NCI-H510A treated with DMSO at 0.1 percent for 48 hours (cell line): ENCODE measurements around the gene APOF.
"Not testable (repeated sequence)": the region's sequence is repeated elsewhere in the genome, so short reads cannot be mapped to it uniquely, and the experiment has no call there.

ENCODE experiments used
- DNase-seq: peaks from one replicate; lab custom pipeline; 2025; lab: John Stamatoyannopoulos, UW

The APOF gene

DNA sequence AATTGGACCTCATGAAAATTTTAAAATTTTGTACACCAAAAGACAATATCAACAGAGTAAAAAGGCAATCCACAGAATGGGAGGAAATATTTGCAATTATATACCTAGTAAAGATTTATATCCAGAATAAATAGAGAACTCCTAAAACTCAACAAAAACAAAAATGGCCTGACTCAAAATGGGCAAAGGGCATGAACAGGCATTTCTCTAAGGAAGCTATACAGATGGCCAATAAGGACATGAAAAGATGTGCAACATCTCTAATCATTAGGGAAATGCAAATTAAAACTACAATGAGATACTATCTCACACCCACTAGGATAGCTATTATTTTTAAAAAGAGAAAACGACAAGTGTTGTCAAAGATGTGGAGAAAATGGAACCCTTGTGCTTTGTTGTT is 10.9 kb upstream of the APOF start:
- DNase-seq, result no peak

DNA sequence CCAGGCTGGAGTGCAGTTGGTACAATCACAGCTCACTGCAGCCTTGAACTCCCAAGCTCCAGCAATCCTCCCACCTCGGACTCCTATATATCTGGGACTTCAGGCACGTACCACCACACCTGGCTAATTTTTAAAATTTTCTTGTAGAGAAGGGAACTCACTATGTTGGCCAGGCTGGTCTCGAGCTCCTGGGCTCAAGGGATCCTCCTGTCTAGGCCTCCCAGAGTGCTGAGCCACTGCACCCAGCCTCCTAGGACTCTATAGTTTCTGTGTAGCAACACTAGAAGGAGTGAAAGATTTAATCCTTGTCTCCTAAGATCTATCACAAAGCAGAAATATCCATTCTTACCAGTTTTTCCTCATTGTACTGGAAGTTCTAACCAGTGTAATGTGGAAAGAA is 4.3 kb upstream of the APOF start:
- DNase-seq, result no peak

DNA sequence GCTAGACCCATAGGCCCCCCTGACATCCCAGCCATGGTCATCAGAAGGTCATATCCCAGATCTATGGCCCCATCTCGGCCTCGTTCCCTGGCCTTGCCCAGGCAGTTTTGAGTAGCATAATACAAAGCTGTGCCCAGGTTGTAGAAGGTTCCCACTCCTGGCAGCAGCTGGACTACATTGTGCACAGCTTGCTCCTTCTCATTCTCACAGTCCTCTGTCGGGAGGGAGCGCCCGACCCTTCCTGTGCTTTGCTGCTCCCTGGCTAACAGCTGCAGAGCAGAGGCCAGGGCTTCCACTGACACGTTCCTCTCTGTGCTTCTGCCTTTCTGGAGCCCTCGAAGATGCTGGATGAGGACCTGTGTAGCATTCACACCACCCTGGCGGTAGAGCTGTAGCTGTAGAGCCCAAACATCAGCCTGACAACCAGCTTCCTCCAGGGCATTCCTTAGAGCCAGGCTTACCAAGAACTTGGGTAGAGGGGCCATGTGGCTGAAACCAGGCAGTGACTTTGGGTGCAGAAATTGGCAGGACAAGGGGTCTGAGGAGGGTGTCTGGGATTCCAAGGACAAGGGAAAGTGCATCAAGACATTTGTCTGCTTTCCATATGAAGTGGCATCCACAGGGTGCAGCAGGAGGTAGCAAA is 1.0 kb downstream of the APOF start:
- DNase-seq, result no peak

DNA sequence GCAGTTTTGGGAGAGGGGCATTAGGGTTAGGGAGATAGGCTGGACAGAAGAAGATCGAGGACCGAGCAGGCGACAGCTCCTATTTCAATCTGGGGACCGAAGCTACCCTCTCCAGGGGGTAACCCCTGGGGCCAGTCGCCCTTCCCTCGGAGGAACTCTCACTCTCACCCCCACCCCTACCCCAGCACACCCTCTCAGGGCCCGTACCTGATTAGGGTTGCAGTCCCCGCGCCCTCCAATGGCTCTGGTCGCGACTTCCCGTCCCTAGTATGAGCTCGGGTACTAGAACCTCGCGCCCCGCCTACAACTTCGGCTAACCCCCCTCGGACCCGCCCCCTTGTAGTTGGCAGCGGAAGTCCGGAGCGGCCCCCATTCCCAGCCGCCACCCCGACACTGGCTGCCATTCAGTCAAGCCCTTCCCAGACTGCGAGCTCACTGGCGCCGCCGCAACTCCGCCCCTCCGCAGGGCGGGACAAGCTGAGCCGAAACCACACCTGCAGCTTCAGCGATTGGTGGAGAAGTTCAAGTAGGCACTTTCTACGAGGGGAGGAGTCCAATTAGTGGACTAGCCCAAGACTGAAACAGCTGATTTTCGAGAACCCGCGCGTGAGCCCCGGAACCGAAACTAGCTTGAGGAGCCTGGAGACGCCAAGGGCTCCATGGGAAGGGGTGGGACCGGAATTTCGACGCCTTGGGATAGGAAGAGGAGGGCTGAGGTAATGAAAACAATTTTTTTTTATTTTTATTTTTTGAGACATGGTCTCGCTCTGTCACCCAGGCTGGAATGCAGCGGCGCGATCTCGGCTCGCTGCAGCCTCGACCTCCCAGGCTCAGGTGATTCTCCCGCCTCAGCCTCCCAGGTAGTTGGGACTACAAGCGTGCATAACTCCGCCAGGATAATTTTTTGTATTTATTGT is 2.5 kb downstream of the APOF start, which contains the start of gene STAT2:
Gene STAT2, minus strand, starts transcription at position 257 of the 917 bp plus-strand sequence. CDS start 3,536 bp downstream, outside the sequence.
- peak; percentile 98 for DNase-seq

DNA sequence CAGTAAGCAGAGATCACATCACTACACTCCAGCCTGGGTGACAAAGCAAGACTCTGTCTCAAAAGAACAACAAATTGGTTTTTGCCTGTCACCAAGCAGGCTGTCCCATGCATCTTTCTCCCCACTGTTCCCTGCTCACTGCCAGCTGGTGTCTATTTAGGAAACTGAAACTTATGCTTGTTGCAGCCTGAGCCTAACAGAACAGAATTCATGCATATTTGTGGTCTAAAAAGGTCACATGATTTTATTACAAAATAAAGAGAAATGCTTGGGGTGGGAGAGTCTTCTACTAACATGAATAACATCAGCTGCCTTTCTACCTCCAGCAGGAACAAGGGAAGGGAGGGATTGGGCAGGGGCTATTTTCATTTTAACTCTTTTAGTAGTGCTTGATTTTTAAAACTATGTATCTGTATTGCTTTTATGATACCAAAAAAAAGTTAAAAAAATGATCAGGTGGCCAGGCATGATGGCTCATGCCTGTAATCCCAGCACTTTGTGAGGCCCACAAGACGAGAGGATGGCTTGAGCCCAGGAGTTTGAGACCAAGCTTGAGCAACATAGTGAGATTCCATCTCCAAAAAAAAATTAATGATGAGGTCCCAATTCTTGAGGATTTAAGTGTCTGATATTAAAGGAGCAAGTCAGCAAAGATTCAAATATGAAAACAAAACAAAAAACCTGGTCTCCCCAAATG is 3.7 kb downstream of the APOF start:
- DNase-seq, result no peak

DNA sequence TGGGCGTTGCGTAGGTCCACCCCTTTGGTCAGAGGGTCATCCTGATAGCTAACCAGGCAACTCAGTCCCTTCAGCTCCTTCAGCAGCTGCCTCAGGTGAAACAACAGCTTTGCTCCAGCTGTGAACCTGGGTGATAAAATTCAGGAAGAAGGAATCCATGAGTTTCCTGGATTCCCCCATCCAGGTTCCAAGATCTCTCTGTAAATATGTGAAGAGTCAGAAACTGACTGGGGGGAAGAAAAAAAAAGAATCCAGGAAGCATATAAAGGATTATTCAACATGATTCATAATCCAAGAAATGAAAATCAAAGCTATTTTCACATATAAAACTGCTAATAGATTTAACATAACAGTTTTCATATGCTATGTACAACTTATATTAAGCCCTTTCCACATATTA is 11.3 kb downstream of the APOF start:
- DNase-seq, result no peak

DNA sequence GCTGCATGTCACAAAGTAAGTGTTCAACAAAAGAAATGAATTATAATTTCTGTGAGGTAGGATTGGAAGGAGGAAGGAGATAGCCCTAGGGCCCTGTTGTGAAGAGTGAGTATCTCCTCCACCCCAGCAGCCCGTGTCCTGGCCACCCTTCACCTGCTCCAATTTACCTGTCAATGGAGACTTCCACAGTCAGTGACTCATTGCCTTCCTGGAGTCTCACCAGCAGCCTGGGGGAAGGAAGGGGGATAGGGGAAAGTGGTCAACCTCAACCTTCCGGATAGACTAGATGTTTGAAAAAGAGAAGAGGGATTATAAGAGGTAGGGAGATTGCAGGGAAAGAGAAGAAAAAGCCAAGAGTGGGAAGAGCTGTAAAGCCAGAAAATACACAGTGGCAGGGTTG is 12.0 kb downstream of the APOF start:
- DNase-seq, result no peak

DNA sequence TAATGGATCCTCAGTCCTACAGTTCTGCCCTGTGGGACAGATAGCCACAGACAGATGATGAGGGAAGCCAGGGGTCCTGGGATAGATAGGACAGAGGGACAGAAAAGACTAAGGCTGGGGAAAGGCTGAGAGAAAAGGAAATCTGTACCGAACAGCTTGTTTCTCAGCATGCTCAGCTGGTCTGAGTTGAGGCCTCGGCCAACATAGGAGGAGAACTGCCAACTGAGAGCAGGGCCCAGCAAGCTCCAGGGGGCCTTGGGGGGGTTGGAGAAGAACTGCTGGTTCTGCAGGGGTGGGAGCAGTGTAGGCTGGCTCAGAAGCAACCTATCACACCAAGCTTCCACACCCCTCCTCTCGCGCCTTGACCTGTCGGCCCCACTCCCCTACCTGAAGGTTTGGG is 13.9 kb downstream of the APOF start:
- DNase-seq, result no peak

DNA sequence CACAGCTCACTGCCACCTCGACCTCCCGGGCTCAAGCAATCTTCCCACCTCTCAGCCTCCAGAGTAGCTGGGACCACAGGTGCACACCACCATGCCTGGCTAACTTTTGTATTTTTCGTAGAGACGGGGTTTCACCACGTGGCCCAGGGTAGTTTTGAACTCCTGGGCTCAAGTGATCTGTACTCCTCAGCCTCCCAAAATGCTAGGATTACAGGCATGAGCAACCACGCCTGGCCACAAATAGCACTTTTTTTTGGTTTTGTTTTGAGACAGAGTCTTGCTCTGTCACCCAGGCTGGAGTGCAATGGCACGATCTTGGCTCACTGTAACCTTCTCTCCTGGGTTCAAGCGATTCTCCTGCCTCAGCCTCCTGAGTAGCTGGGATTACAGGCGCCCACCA is 15.4 kb downstream of the APOF start:
- not testable (repeated sequence) for DNase-seq

DNA sequence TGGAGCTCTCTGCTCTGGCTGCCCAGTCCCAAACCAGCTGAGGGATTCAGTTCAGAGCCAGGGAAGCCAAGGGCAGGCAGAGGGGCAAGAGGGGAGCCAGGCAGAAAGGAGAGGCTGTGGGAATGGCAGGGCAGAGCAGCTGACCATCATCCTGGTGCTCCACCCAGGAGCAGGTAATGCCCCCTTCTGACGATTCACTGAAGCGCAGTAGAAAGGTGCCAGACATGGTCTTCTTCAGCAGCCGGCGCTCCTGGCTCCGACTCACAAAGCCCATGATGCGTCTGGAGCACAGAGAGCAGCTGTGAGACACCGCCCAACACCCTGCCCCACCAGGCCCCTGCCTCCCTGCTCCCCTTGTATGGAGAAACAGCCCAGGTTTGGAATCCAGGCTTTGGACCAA is 16.0 kb downstream of the APOF start:
- no peak for DNase-seq

DNA sequence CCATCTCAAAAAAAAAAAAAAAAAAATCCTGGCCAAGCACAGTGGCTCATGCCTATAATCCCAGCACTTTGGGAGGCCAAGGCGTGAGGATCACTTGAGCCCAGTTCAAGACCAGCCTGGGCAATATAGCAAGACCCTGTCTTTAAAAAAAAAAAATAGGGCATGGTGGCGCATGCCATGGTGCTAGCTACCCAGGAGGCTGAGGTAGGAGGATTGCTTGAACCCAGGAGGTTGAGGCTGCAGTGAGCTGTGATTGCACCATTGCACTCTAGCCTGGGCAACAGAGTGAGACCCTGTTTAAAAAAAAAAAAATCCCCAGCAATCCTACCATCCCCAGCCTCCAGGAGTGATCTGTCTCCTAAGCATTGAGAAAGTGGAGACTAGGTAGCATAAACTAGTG is 20.4 kb downstream of the APOF start:
- DNase-seq, result not testable (repeated sequence)

DNA sequence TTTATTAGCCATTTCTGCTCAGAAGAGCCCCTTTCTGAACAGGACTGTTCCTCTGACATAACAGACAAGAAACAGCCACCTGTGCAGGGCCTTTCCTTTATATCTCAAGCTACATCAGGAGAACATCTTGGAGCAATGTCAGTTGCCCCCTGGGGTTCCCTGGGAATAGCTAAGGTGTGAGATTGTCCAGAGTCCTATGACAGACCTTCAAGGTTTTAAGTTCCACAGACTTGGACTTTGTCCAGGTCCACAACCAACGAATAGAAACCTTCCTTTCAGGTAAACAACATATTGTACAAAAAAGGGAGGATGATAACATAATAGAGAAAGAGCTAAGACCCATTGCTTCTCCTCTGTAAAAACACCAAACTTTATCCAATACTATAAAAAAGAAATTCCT is 21.0 kb downstream of the APOF start:
- no peak for DNase-seq

DNA sequence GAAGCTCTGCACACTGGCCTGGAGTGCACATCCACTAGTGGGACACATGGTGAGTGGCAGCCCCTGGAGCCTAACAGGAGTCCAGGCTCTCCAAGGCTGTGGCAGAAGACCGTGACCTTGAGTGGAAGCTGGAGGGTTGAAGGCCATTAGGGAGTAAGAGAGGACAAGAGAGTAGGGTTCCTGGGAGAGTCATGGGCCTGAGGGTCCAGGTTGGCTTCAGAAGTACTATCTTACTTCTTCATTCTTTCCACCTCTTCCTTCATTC is 23.6 kb downstream of the APOF start:
- no peak for DNase-seq

DNA sequence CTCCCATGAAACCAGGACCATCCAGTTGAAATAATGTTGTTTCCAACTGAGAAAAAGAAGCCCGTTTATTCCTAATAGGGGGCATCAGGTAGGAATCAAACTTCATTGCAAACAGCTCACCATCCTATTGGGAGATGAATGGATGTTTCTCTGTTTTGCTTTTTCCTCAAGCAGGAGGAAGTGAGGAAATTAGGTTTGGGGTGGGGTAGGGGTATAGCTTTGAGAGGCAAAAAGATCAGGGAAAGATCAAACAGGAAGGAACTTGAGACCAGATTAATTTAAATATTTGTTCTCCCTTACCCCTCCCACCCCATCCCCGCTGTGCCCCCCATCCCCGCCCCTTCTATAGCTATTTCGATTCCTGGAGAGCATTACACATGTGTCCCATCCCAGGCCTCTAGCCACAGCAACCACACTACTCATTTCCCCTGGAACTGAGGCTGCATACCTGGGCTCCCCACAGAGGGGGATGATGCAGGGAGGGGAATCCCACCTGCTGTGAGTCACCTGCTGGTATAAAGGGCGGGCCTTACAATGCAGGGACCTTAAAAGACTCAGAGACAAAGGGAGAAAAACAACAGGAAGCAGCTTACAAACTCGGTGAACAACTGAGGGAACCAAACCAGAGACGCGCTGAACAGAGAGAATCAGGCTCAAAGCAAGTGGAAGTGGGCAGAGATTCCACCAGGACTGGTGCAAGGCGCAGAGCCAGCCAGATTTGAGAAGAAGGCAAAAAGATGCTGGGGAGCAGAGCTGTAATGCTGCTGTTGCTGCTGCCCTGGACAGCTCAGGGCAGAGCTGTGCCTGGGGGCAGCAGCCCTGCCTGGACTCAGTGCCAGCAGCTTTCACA is 24.1 kb downstream of the APOF start, which contains the start of gene IL23A:
Gene IL23A, plus strand, starts transcription at position 577 of the 850 bp plus-strand sequence. Its CDS starts 161 bp downstream, at position 738.
- DNase-seq, result peak; percentile 69

DNA sequence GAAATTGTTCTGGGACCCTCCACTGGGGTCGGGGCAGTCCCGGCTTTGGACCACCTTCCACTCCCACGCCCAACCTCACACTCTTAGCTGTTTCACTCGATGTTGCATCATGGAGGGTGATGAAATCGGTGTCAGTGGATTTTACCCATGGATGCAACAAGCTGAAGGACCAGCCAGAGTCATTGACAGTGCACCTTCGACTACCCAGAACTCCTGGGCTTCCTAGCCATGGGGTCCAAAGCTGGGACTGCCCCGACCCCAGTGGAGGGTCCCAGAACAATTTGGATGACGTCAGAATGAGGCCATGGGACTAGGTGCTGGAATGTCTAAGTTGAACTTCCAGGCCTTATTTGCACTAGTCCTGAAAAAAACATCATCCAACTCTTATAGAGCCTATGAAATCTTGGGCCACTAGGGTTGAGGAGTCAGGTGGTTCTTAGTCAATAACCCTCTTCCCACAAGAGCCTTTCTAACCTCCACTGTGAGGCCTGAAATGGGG is 24.9 kb downstream of the APOF start:
- no peak for DNase-seq

DNA sequence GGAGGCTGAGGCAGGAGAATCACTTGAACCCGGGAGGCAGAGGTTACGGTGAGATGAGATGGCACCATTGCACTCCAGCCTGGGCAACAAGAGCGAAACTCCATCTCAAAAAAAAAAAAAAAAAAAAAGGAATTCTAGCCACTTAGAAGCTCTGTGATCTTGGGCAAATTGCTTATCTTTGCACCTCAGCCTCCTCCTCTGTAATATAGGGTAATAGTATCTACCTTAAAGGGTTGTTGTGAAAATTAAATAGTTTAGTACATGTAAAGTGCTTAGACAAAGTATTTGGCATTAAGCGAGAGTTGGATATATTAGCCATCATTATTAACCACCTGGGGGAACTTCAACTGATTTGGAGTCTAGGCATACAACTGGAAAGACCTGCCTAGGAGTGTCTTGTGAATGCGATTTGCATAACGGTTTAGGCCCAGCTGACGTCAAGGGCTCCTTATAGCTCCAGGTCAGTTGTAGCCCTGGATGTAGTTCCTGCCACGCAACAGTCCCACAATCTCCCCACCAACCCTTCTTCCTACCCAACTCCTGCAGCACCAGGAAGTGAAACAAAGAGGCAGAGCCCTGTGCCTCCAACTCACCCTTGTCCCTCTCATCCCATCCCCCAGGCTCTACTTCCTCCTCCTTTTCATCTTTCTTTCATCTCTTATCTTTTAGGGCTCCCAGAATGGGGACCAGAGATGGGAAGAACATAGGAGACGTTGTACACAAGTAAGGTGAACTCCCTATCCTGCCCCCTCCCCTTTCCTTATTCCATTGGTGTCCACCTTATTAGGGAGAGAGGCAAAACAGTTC is 26.1 kb downstream of the APOF start:
- no peak for DNase-seq

DNA sequence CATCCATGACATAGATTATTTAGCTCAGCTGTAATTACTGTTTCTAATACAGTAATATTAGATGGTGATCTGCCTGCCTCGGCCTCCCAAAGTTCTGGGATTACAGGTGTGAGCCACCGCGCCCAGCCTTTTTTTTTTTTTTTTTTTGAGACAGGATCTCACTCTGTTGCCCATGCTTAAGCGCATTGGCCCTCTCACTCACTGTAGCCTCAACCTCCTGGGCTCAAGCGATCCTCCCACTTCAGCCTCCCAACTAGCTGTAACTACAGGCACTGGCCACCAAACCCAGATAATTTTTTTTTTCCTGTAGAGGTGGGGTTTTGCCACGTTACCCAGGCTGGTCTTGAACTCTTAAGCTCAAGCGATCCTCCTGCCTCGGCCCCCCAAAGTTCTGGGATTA is 27.1 kb downstream of the APOF start:
- DNase-seq, result not testable (repeated sequence)

DNA sequence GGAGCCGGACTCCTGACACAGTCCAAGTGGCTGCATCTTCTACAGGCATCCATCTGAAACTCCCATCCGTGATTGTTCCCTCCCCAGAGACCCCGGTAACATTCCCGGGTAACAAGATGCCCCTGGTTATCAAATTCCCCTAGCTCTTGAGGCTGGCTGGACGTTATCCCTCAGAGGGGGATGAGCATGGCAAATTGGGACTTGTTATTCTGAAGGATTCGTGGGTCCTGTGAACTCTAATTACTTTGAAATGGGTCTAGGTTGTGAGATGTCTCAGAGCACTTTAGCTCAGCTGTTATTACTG is 28.2 kb downstream of the APOF start:
- DNase-seq, result no peak

DNA sequence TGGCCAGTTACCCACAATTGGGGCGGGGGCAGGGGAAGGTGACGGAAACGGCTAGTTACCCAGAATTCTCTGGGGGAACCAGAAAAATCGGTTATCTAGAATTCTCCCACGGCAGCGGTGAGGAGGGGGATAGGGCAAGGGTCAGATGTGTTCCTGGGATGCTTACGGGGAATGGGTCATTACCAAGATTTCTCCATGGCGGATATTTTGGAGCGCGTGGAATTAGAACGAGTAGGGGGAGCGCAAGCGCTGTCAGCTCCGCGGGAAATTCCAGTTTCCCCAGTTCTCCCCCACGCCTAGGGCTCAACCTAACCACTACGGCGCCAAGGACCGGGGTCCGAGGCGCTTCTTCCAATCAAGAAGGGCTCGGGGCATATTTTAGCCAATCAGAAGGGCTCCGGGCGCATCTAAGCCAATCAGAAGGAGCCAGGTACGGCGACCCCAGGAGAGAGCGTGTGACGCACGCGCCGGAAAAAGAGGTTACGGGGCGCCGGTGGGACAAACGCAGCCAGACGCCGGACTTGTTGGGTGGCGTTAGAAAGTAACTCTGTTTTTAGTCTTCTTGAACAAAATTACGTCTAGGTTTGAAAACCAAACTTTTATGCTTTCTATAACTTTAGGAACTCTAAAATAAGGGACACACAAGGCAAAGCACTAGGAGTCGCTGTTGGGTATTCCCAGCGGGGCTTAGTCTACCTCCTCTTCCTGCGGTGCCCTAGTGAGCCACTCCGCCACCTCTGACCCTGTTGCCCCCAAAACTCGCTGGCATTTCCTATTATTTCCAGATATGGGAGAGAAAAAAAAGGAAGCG is 28.8 kb downstream of the APOF start, which contains the start of gene PAN2:
Gene PAN2, minus strand, starts transcription at position 322 of the 811 bp plus-strand sequence. CDS start 906 bp downstream, outside the sequence.
- DNase-seq, result peak; percentile 98

DNA sequence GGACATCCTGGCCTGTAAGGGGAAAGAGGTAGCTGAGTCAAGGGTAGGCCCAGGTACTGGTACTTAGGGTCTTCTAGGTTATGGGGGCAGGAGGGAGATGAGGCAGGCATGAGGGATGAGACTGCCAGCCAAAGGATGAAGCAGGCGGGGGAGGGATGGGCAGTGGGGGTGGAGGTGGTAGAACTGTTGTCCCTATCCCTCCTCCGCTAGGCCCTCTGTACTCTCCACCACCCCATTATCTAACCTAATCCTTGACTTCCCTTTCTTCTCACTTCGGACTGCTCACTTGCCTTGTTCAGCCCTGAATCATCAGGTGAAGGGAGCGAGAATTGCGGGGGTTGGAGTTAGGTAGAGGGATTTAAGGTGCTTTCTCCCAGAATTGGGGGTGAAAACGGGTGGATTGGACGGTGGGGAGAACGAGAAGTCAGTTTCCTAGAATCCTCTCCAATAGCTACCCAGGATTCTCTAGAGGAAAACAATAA is 29.4 kb downstream of the APOF start:
- no peak for DNase-seq
